A549 (cell line): ENCODE results near the gene NEUROG1. TPM values are rescaled to one million over a fixed set of nuclear protein-coding genes. Genes with fewer than 3 reads are reported as not detected.

Experiments
- ATAC-seq, 2 experiments: fragments of 200-7000 bp in 1 of 2; fragments of >200 bp in 1 of 2; cut with Nextera tagmentation in 1 of 2; cut with Tn5 transposase in 1 of 2; 3 replicates each; pipeline versions ENCODE4 v1.8.0 to v1.9.1; 2018 to 2020; ENCODE audit warnings: mild to moderate bottlenecking in 1 of 2, moderate library complexity in 1 of 2
- CTCF ChIA-PET: fragments of 300-600 bp; sonication (Branson Sonifier 250); formaldehyde crosslinking; extraction: SDS; loops from one replicate; lab custom pipeline; 2021; ENCODE audit warnings: antibody characterized with exemption, inconsistent platforms; lab: Yijun Ruan, JAX
- POLR2A ChIA-PET: fragments of 350-600 bp; formaldehyde crosslinking; extraction: SDS; loops from one replicate; lab custom pipeline; 2021; ENCODE audit warnings: antibody characterized with exemption, inconsistent platforms; lab: Yijun Ruan, JAX
- DNase-seq, 2 experiments: peaks; one replicate each; pipeline versions ENCODE4 v3.0.0 to v3.0.0-alpha.2; 2011 to 2016; ENCODE audit warnings: low read depth in 1 of 2, low spot score in 1 of 2
- FAIRE-seq: peaks from 2 replicates; lab custom pipeline; 2011; peaks lifted over from hg19 to GRCh38; lab: Jason Lieb, UNC
- H3K27ac ChIP-seq, 2 experiments: fragments of >200 bp; sonication (Bioruptor Twin); formaldehyde crosslinking; 3 replicates each; pipeline ENCODE4 v1.5.1; 2016 to 2017
- H3K4me1 ChIP-seq: fragments of >200 bp; sonication (Bioruptor Twin); formaldehyde crosslinking; 3 replicates; pipeline ENCODE4 v1.6.1; 2016
- H3K4me2 ChIP-seq: fragments of >200 bp; sonication (Bioruptor Twin); formaldehyde crosslinking; 3 replicates; pipeline ENCODE4 v1.6.1; 2016
- H3K4me3 ChIP-seq: fragments of >200 bp; sonication (Bioruptor Twin); formaldehyde crosslinking; 3 replicates; pipeline ENCODE4 v1.5.1; 2016
- H3K9me3 ChIP-seq: fragments of >200 bp; sonication (Bioruptor Twin); formaldehyde crosslinking; 3 replicates; pipeline ENCODE4 v1.6.1; 2016
- CHD4 ChIP-seq: fragments of 200-600 bp; sonication (generic); IDR thresholded peaks from 2 replicates; pipeline ENCODE4 v1.6.1; 2016; ENCODE audit warnings: antibody characterized with exemption, mild to moderate bottlenecking, borderline replicate concordance
- CTCF ChIP-seq: fragments of >200 bp; sonication (Bioruptor Twin); formaldehyde crosslinking; IDR thresholded peaks from 3 replicates; pipeline ENCODE4 v1.5.1; 2016
- EHMT2 ChIP-seq: fragments of 200-600 bp; sonication (generic); IDR thresholded peaks from 2 replicates; pipeline ENCODE4 v1.6.1; 2016; ENCODE audit warnings: antibody characterized with exemption, low read depth, mild to moderate bottlenecking, moderate library complexity
- ELK1 ChIP-seq: fragments of 150-350 bp; IDR thresholded peaks from 2 replicates; pipeline ENCODE4 v1.6.1; 2014; ENCODE audit warnings: low read depth, mild to moderate bottlenecking, low read length
- EP300 ChIP-seq, 2 experiments: fragments of >200 bp; sonication (Bioruptor Twin); formaldehyde crosslinking; IDR thresholded peaks; 2 replicates in 1 of 2; 3 replicates in 1 of 2; pipeline ENCODE4 v1.6.1; 2016 to 2017
- FOSB ChIP-seq: fragments of 250-450 bp; sonication (Bioruptor Pico); IDR thresholded peaks from 2 replicates; pipeline ENCODE4 v1.5.0; 2020; ENCODE audit warnings: mild to moderate bottlenecking, moderate library complexity
- FOXS1 ChIP-seq: fragments of 250-450 bp; sonication (Bioruptor Pico); IDR thresholded peaks from 2 replicates; pipeline ENCODE4 v1.5.0; 2020; ENCODE audit warnings: mild to moderate bottlenecking, moderate library complexity
- HDAC2 ChIP-seq: fragments of 200-600 bp; sonication (generic); IDR thresholded peaks from 2 replicates; pipeline ENCODE4 v1.6.1; 2016
- HEYL ChIP-seq: fragments of 250-450 bp; sonication (Bioruptor Pico); IDR thresholded peaks from 2 replicates; pipeline ENCODE4 v1.8.0; 2021; ENCODE audit warnings: mild to moderate bottlenecking, moderate library complexity
- JUN ChIP-seq, 2 experiments: fragments of >200 bp; sonication (Bioruptor Twin); formaldehyde crosslinking; IDR thresholded peaks; 2 replicates in 1 of 2; 3 replicates in 1 of 2; pipeline ENCODE4 v1.6.1; 2016 to 2017
- KDM5A ChIP-seq: fragments of 200-600 bp; sonication (generic); IDR thresholded peaks from 2 replicates; pipeline ENCODE4 v1.6.1; 2016; ENCODE audit warnings: antibody characterized with exemption, mild to moderate bottlenecking
- MAX ChIP-seq: IDR thresholded peaks from 2 replicates; pipeline ENCODE4 v1.6.1; 2012
- NFE2L2 ChIP-seq: fragments of 150-350 bp; conservative IDR thresholded peaks from 2 replicates; pipeline ENCODE4 v1.6.1; 2014; ENCODE audit warnings: low read length
- PHF8 ChIP-seq: fragments of 200-600 bp; sonication (generic); IDR thresholded peaks from 2 replicates; pipeline ENCODE4 v1.6.1; 2016; ENCODE audit warnings: low read depth, mild to moderate bottlenecking, antibody characterized with exemption, moderate library complexity, borderline replicate concordance
- RARB ChIP-seq: fragments of 250-450 bp; sonication (Bioruptor Pico); IDR thresholded peaks from 2 replicates; pipeline ENCODE4 v1.8.0; 2021; ENCODE audit warnings: mild to moderate bottlenecking, moderate library complexity
- REST ChIP-seq: fragments of 200-600 bp; sonication (generic); IDR thresholded peaks from 2 replicates; pipeline ENCODE4 v1.6.1; 2016; ENCODE audit warnings: antibody characterized with exemption, mild to moderate bottlenecking, moderate library complexity
- RNF2 ChIP-seq: fragments of 200-600 bp; sonication (generic); IDR thresholded peaks from 2 replicates; pipeline ENCODE4 v1.6.1; 2016; ENCODE audit warnings: low read depth, mild to moderate bottlenecking, antibody characterized with exemption, moderate library complexity, borderline replicate concordance
- ZFP36 ChIP-seq: fragments of 450-650 bp; IDR thresholded peaks from 2 replicates; pipeline ENCODE4 v1.6.1; 2014; ENCODE audit warnings: borderline replicate concordance; ENCODE audit not compliant: partially characterized antibody
- WGBS: methylation state at CpG from one replicate; pipeline ENCODE4 v1.1.6; 2017; ENCODE audit errors: missing lambda C conversion rate; 5-methylcytosine and 5-hydroxymethylcytosine counted together
- polyA plus RNA-seq, 4 experiments: library from polyadenylated mRNA; depleted of rRNA in 3 of 4; stranded (reverse); fragments of >200 nt; fragmentation: RNase III in 1 of 4; extraction: RNeasy Plus Mini Kit Qiagen cat#74134 plus additional on column Dnase treatment in 1 of 4; gene quantifications; 2 replicates in 3 of 4; 3 replicates in 1 of 4; pipeline ENCODE4 v1.2.3, GENCODE V29; 2011 to 2017

Gene NEUROG1
- polyA plus RNA-seq, 2 of the 4 experiments (the other 2 are of a cell fraction), result not detected

GRCh38 chr5:135488727-135489465, 46.9 kb downstream of the NEUROG1 start:
- ATAC-seq, result peak; percentile 75 to 85
- ChIA-PET POLR2A (no interaction called here), CTCF (interaction anchor here (0.6 to 4.0 kb wide), 6 partner anchors 23 to 152 kb away, joined by 3 to 60 read pairs (median 5); no protein-coding TSS in a partner anchor)
- Histone ChIP-seq H3K4me2 (peak overlapping the region; percentile 69), H3K27ac (peak overlapping the region; percentile 37 to 83), H3K4me1 (peaks cover 27% of the 10 kb centered on the region), H3K4me3 (peak overlapping the region; percentile 38), H3K9me3 (no peaks in the 10 kb centered on the region)
- 33% methylated on average over 29 of the region's 44 CpGs for WGBS
- DNase-seq, result peak; percentile 53 to 68
- FAIRE-seq, result no peak
- TF ChIP-seq HDAC2, result no peak
- no peak for TF ChIP-seq JUN (IDR thresholded peaks at IDR 0.05)
- peak; percentile 22; the same call in 1 of the 2 replicates for TF ChIP-seq FOXS1 (CRISPR knock-in tag)
- TF ChIP-seq PHF8, result no peak
- no peak for TF ChIP-seq EP300 (IDR thresholded peaks at IDR 0.05)
- no peak for TF ChIP-seq KDM5A

GRCh38 chr5:135487839-135488514, 47.8 kb downstream of the NEUROG1 start:
- CTCF ChIA-PET, result interaction anchor here (0.7 to 4.0 kb wide), 9 partner anchors 15 to 78 kb away, joined by 3 to 60 read pairs (median 6); no protein-coding TSS in a partner anchor
- peak overlapping the region; percentile 69 for H3K4me2 ChIP-seq
- WGBS, result 89% methylated on average over 11 of the region's 11 CpGs
- peak overlapping the region; percentile 38; the same call in 2 of the 3 replicates for H3K4me3 ChIP-seq
- ATAC-seq (0 out of 6 replicates have a peak, but pooled peaks of 1 of the 2 experiments have one; percentile 17), DNase-seq (no peak), FAIRE-seq (no peak)
- peak overlapping the region; percentile 37 to 83; a peak in 4 of 6 replicates for H3K27ac ChIP-seq
- POLR2A ChIA-PET, result no interaction called here
- peaks cover 18% of the 10 kb centered on the region for H3K4me1 ChIP-seq
- TF ChIP-seq FOXS1 (CRISPR knock-in tag), result no peak
- TF ChIP-seq EHMT2, result no peak
- H3K9me3 ChIP-seq, result no peaks in the 10 kb centered on the region

GRCh38 chr5:135487037-135487395, 48.7 kb downstream of the NEUROG1 start:
- ChIA-PET CTCF (interaction anchor here (1.1 to 4.0 kb wide), 6 partner anchors 16 to 81 kb away, joined by 3 to 60 read pairs (median 6); no protein-coding TSS in a partner anchor), POLR2A (no interaction called here)
- TF ChIP-seq NFE2L2 (no peak), ELK1 (no peak), MAX (no peak), REST (no peak), HDAC2 (no peak), ZFP36 (no peak), CHD4 (no peak), HEYL (no peak), FOSB (CRISPR knock-in tag) (no peak), RARB (CRISPR knock-in tag) (no peak), RNF2 (no peak), CTCF (no peak), EHMT2 (no peak)
- Histone ChIP-seq H3K9me3 (no peaks in the 10 kb centered on the region), H3K4me2 (no peak overlapping the region), H3K4me3 (no peak overlapping the region), H3K4me1 (peaks cover 16% of the 10 kb centered on the region), H3K27ac (peak overlapping the region in 1 of 2 experiments; percentile 2; a peak in 1 of 6 replicates)
- FAIRE-seq, result no peak
- no CpG with 5 or more reads among the region's 1 CpG for WGBS
- no peak for DNase-seq
- ATAC-seq, result no peak
